Right lobe of liver (tissue), 4 donors: Measurements from ENCODE around the gene SAP30L.

Experiments
- CTCF ChIP-seq, 4 donors: fragments of 200-600 bp in 3 of 4; fragments of 450-650 bp in 1 of 4; IDR thresholded peaks; one replicate each; pipeline versions ENCODE4 v1.5.1 to v1.8.0; 2016 to 2022; ENCODE audit warnings: antibody characterized with exemption in 4 of 4, mild to moderate bottlenecking in 2 of 4
- POLR2A ChIP-seq: fragments of 450-650 bp; IDR thresholded peaks from one replicate; pipeline ENCODE4 v1.6.1; 2017; ENCODE audit warnings: antibody characterized with exemption, mild to moderate bottlenecking
- donor health status: DM: no; HTN: no; CAD: no.
- donor health status: DM: no; HTN: no; CAD: no.
- donor health status: DM: no; HTN: yes; CAD: no.

GRCh38 chr5:154440540-154440939, 5.3 kb upstream of the SAP30L start:
- TF ChIP-seq CTCF (IDR thresholded peaks at IDR 0.05) (no peak), POLR2A (no peak)
